Osteoblast (primary cell): Measurements from ENCODE around the gene L1CAM. TPM values are rescaled to one million over a fixed set of nuclear protein-coding genes. Genes with fewer than 3 reads are reported as not detected.
A peak's percentile ranks its signal among the peaks of the same experiment; 100 is the strongest.

ENCODE experiments used
- DNase-seq: peaks from one replicate; pipeline ENCODE4 v3.0.0; 2011; ENCODE audit warnings: low spot score, mixed read lengths; ENCODE audit not compliant: insufficient read length; ENCODE audit errors: missing footprints
- H2AFZ ChIP-seq: 2 replicates; pipeline ENCODE4 v1.6.0; 2011; ENCODE audit warnings: mild to moderate bottlenecking, low read length
- H3K27ac ChIP-seq: 2 replicates; pipeline ENCODE4 v1.5.1; 2011; ENCODE audit warnings: mild to moderate bottlenecking, low read depth, low read length, moderate library complexity
- H3K27me3 ChIP-seq: 2 replicates; pipeline ENCODE4 v1.6.0; 2012; ENCODE audit warnings: mild to moderate bottlenecking, control low read depth, inconsistent platforms, low read length, moderate library complexity; ENCODE audit not compliant: insufficient read depth
- H3K36me3 ChIP-seq: 2 replicates; pipeline ENCODE4 v1.5.1; 2011; ENCODE audit warnings: mild to moderate bottlenecking, low read length, control low read depth, moderate library complexity; ENCODE audit not compliant: insufficient read depth
- H3K4me1 ChIP-seq: 2 replicates; pipeline ENCODE4 v1.5.1; 2011; ENCODE audit warnings: mild to moderate bottlenecking, low read length, control low read depth, moderate library complexity; ENCODE audit not compliant: insufficient read depth
- H3K4me2 ChIP-seq: 2 replicates; pipeline ENCODE4 v1.6.0; 2011; ENCODE audit warnings: mild to moderate bottlenecking, low read length; ENCODE audit not compliant: insufficient read depth
- H3K4me3 ChIP-seq: fragments of 200-600 bp; sonication (generic); 3 replicates; pipeline ENCODE4 v1.5.1; 2012; ENCODE audit warnings: mild to moderate bottlenecking, low read length, inconsistent platforms; ENCODE audit not compliant: insufficient read depth
- H3K79me2 ChIP-seq: 2 replicates; pipeline ENCODE4 v1.6.0; 2012; ENCODE audit warnings: mild to moderate bottlenecking, low read length, control low read depth, inconsistent platforms; ENCODE audit not compliant: insufficient read depth
- H3K9me3 ChIP-seq: 2 replicates; pipeline ENCODE4 v1.5.1; 2011; ENCODE audit warnings: low read depth, low read length, control low read depth
- H4K20me1 ChIP-seq: 2 replicates; pipeline ENCODE4 v1.6.0; 2012; ENCODE audit warnings: mild to moderate bottlenecking, low read length, control low read depth; ENCODE audit not compliant: insufficient read depth
- CTCF ChIP-seq: IDR thresholded peaks from 2 replicates; pipeline ENCODE4 v1.5.1; 2011; ENCODE audit warnings: mild to moderate bottlenecking, low read depth, low read length, moderate library complexity; ENCODE audit errors: extremely low read depth
- total RNA-seq: library from RNA; depleted of rRNA; stranded (reverse); fragments of >200 nt; gene quantifications from 2 replicates; pipeline ENCODE4 v1.2.3, GENCODE V29; 2012

L1CAM gene
- total RNA-seq, 1 donor, result under 0.01 TPM

GRCh38 chrX:153874085-153874365 lies 11.9 kb downstream of the L1CAM start:
- peaks cover 9% of the 10 kb centered on the region for H4K20me1 ChIP-seq

DNA sequence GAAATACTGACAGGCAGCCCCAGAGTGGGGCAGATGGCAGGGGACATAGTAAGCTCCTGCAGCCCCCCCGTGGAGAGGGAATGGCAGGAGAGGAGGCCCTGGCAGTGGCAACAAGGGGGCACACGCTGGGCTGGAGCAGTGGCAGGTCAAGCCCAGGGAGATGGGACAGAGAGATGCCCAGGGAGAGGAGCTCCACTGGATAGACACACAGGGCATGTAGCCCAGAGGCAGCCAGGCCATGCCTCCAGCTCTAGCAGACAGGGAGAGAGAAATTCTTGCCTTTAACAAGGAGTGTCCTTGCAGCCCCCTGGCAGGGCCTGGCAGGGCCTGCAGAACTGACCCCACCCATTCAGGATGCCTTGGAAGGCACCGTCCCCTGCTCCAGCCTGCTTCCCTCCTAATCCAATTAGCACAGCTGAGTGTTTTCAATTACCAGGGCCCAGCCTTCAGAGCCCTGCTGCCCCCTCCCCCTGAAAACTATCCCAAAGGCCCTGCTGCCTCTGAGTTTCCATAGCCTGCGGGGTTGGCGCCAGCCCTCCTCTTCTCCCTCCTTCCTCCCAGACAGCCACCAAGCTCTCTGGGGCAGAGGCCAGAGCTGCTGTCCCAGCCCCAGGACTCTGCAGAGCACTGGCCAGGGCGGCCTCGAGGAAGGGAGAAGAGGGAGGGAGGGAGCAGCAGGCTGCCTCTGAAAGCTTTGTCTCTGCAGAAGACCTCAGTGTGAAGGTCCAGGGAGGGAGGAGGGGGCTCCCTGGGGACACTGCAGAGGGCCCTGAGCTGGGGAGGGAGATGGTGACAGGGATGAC lies 12.5 kb downstream of the L1CAM start:
- Histone ChIP-seq H2AFZ (no peak overlapping the region), H4K20me1 (peaks cover 9% of the 10 kb centered on the region), H3K9me3 (no peaks in the 10 kb centered on the region), H3K36me3 (no peaks in the 10 kb centered on the region), H3K79me2 (no peaks in the 10 kb centered on the region), H3K27ac (no peak overlapping the region), H3K4me1 (no peaks in the 10 kb centered on the region), H3K4me2 (no peak overlapping the region), H3K4me3 (no peak overlapping the region), H3K27me3 (peaks cover 17% of the 10 kb centered on the region)
- DNase-seq, result peak; percentile 73
- TF ChIP-seq CTCF, result no peak

More at GRCh38 chrX:153874085-153874365, 11.9 kb downstream of the L1CAM start:
- H3K36me3 ChIP-seq, result no peaks in the 10 kb centered on the region
- no peaks in the 10 kb centered on the region for H3K9me3 ChIP-seq
- no peak overlapping the region for H3K4me3 ChIP-seq
- H2AFZ ChIP-seq, result no peak overlapping the region
- no peak overlapping the region for H3K4me2 ChIP-seq
- no peaks in the 10 kb centered on the region for H3K4me1 ChIP-seq
- no peak overlapping the region for H3K27ac ChIP-seq
- peaks cover 19% of the 10 kb centered on the region for H3K27me3 ChIP-seq
- no peak for DNase-seq
- no peaks in the 10 kb centered on the region for H3K79me2 ChIP-seq
- no peak for TF ChIP-seq CTCF

- no peak overlapping the region for H3K4me3 ChIP-seq
- DNase-seq, result peak; percentile 67
- H3K36me3 ChIP-seq, result no peaks in the 10 kb centered on the region
- no peak overlapping the region for H2AFZ ChIP-seq
- H4K20me1 ChIP-seq, result peaks cover 9% of the 10 kb centered on the region
- no peaks in the 10 kb centered on the region for H3K9me3 ChIP-seq
- H3K27ac ChIP-seq, result no peak overlapping the region
- H3K79me2 ChIP-seq, result no peaks in the 10 kb centered on the region
- no peak overlapping the region for H3K4me2 ChIP-seq
- peaks cover 7% of the 10 kb centered on the region for H3K27me3 ChIP-seq
- TF ChIP-seq CTCF, result no peak
- H3K4me1 ChIP-seq, result no peaks in the 10 kb centered on the region
Measured at GRCh38 chrX:153871946-153872878, 13.8 kb downstream of the L1CAM start.

DNA sequence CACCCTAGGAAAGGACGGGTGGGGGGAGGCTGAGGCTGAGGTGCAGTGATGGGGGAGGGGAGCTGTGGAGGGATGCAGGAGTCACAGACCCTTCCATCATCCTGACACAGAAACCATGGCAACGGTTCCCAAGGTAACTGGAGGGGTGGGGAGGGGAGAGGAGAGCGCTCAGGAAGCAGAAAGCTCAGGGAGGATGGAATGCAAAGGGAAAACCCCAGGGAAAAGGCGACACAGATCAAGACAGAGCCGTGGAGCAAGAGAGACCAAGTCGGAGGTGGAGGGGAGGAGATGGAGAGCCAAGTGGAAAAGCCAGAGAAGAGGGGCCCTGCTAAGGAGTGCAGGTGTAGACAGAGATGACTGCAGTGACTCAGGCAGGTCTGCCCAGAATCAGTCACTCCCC lies 14.5 kb downstream of the L1CAM start:
- peaks cover 7% of the 10 kb centered on the region for H3K27me3 ChIP-seq
- no peak overlapping the region for H2AFZ ChIP-seq
- H3K4me3 ChIP-seq, result no peak overlapping the region
- H3K27ac ChIP-seq, result no peak overlapping the region
- no peaks in the 10 kb centered on the region for H3K9me3 ChIP-seq
- H4K20me1 ChIP-seq, result peaks cover 9% of the 10 kb centered on the region
- DNase-seq, result peak; percentile 69
- no peak overlapping the region for H3K4me2 ChIP-seq
- no peaks in the 10 kb centered on the region for H3K36me3 ChIP-seq
- no peaks in the 10 kb centered on the region for H3K79me2 ChIP-seq
- H3K4me1 ChIP-seq, result no peaks in the 10 kb centered on the region
- no peak for TF ChIP-seq CTCF
